Thyroid gland (tissue), 4 donors: Measurements from ENCODE around the gene LCE1A. TPM values are rescaled to one million over a fixed set of nuclear protein-coding genes. Genes with fewer than 3 reads are reported as not detected.

Experiments
- DNase-seq, 2 donors: peaks; one replicate each; pipeline ENCODE4 v3.0.0-alpha.2; 2019
- H3K27ac ChIP-seq, 3 donors: fragments of 200-600 bp; sonication (generic); 1 replicate in 2 of 3; 2 replicates in 1 of 3; pipeline ENCODE4 v1.5.1; 2016 to 2019; ENCODE audit warnings: mild to moderate bottlenecking in 1 of 3, moderate library complexity in 1 of 3
- H3K27me3 ChIP-seq: fragments of 200-600 bp; sonication (generic); one replicate; pipeline ENCODE4 v1.5.1; 2019
- H3K36me3 ChIP-seq, 2 donors: fragments of 200-600 bp; sonication (generic); one replicate each; pipeline ENCODE4 v1.5.1; 2016 to 2019
- H3K4me1 ChIP-seq, 2 donors: fragments of 200-600 bp; sonication (generic); one replicate each; pipeline ENCODE4 v1.5.1; 2017 to 2019
- H3K4me3 ChIP-seq, 3 donors: fragments of 200-600 bp; sonication (generic); replicated peaks in 1 of 3; 1 replicate in 2 of 3; 2 replicates in 1 of 3; pipeline ENCODE4 v1.5.1; 2016; ENCODE audit warnings: mild to moderate bottlenecking in 1 of 3
- H3K9me3 ChIP-seq: fragments of 200-600 bp; sonication (generic); one replicate; pipeline ENCODE4 v1.5.1; 2017
- POLR2A ChIP-seq, 2 donors: fragments of 450-650 bp; IDR thresholded peaks; one replicate each; pipeline ENCODE4 v1.6.1; 2017; ENCODE audit warnings: antibody characterized with exemption in 2 of 2, mild to moderate bottlenecking in 2 of 2, moderate library complexity in 1 of 2
- WGBS, 2 donors: methylation state at CpG; one replicate each; pipeline ENCODE4 v1.1.5; 2017; 5-methylcytosine and 5-hydroxymethylcytosine counted together
- intact Hi-C: fragments of 100-400 bp; cut with DNase I; formaldehyde crosslinking; loops from one replicate; pipeline ENCODE4 v1.15.1; 2023
- total RNA-seq, 4 donors: library from RNA; depleted of rRNA; stranded (reverse); fragments of >200 nt; gene quantifications; one replicate each; pipeline ENCODE4 v1.2.3, GENCODE V29; 2016
- TF ChIP-seq, protein P1 (sequence below), 6 experiments: fragments of 200-600 bp in 3 of 6; fragments of 450-650 bp in 3 of 6; sonication (generic) in 3 of 6; IDR thresholded peaks; one replicate each; pipeline ENCODE4 v1.5.1; 2016 to 2019; ENCODE audit warnings: antibody characterized with exemption in 6 of 6, mild to moderate bottlenecking in 2 of 6, inconsistent platforms in 1 of 6, moderate library complexity in 1 of 6

The LCE1A gene
- total RNA-seq, 4 donors from 2014 or later = not detected

DNA sequence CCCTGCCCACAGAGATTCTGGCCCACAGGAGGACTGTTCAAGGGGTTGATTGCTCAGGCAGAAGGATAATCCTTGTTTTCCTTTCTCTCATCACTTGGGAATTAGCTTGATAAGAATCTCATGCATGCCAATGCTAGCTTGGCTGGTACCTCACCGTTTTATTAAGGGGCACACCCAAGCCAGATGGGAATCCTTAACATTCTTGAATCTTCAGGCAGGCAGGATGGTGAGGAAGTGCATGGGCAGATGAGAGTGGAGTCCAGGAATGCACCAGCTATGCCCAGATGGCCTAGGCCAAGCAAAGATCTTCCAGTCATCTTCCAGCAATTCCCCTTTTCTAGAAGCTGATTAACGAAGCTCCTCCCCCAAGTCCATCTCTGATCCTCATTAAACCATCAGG is 28.4 kb downstream of the LCE1A start:
- Histone ChIP-seq H3K27ac (no peak overlapping the region), H3K4me1 (no peaks in the 10 kb centered on the region), H3K36me3 (no peaks in the 10 kb centered on the region), H3K9me3 (no peaks in the 10 kb centered on the region), H3K27me3 (no peaks in the 10 kb centered on the region), H3K4me3 (no peak overlapping the region)
- no peak for DNase-seq
- WGBS, 2 donors = 50 to 55% methylated on average over 2 of the region's 2 CpGs
- intact Hi-C loops = no loop called here
- TF ChIP-seq, protein P1, sequence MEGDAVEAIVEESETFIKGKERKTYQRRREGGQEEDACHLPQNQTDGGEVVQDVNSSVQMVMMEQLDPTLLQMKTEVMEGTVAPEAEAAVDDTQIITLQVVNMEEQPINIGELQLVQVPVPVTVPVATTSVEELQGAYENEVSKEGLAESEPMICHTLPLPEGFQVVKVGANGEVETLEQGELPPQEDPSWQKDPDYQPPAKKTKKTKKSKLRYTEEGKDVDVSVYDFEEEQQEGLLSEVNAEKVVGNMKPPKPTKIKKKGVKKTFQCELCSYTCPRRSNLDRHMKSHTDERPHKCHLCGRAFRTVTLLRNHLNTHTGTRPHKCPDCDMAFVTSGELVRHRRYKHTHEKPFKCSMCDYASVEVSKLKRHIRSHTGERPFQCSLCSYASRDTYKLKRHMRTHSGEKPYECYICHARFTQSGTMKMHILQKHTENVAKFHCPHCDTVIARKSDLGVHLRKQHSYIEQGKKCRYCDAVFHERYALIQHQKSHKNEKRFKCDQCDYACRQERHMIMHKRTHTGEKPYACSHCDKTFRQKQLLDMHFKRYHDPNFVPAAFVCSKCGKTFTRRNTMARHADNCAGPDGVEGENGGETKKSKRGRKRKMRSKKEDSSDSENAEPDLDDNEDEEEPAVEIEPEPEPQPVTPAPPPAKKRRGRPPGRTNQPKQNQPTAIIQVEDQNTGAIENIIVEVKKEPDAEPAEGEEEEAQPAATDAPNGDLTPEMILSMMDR (IDR thresholded peaks at IDR 0.05) = no peak
- no peak for TF ChIP-seq POLR2A (IDR thresholded peaks at IDR 0.05)

DNA sequence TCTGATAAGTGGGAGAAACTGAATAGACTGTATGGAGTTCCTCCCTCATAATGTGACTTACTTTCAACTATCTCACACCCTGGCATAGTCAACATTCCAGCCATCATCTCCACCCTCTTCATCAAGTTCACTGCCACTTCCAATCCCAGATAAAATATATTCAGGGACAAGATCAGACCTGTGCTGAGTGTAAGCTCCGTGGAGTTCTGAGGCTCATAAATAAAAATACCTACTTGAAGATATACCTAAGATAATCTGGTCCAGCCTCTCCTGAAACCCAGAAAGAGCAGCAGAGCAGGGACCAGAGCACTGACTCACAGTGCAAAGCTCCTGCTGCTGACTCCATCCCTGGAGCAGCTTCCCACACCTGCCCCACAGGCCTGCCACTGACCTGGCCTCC is 30.8 kb downstream of the LCE1A start:
- Histone ChIP-seq H3K4me3 (no peak overlapping the region), H3K27ac (no peak overlapping the region), H3K27me3 (no peaks in the 10 kb centered on the region), H3K4me1 (no peaks in the 10 kb centered on the region), H3K9me3 (no peaks in the 10 kb centered on the region), H3K36me3 (no peaks in the 10 kb centered on the region)
- intact Hi-C loops = no loop called here
- TF ChIP-seq POLR2A (IDR thresholded peaks at IDR 0.05) = no peak
- TF ChIP-seq, protein P1 (IDR thresholded peaks at IDR 0.05) = no peak
- no peak for DNase-seq
- 70 to 75% methylated on average over 1 of the region's 1 CpG for WGBS, 2 donors

DNA sequence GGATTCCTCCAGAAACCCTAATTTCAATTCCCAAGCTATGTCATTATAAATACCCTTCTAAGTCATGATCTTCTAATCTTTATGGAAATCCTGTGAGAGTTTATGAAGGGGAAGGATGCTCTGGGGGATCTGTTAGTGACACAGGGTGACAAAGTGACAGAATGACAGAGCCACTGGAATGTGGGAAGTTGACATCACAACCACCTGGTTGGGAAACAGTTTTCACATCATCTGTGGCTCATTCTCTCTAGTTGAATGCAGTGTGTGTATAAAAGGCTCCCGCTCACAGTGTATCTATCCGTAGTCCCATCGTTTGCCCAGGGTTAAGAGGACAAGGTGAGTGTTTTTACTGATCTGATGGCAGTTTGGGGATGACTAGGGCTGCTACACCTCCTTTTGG is 32.4 kb downstream of the LCE1A start, which contains the start of gene LCE7A:
Gene LCE7A (plus strand): TSS at position 301 of the 400 bp plus-strand sequence. CDS start 702 bp downstream, outside the sequence.
- no peaks in the 10 kb centered on the region for H3K9me3 ChIP-seq
- H3K27me3 ChIP-seq = no peaks in the 10 kb centered on the region
- no peaks in the 10 kb centered on the region for H3K4me1 ChIP-seq
- H3K36me3 ChIP-seq = no peaks in the 10 kb centered on the region
- intact Hi-C loops = no loop called here
- DNase-seq = no peak
- WGBS, 2 donors = 83 to 92% methylated on average over 3 of the region's 3 CpGs
- no peak within 1 kb of the TSS for H3K4me3 ChIP-seq
- no peak within 1 kb of the TSS for H3K27ac ChIP-seq
- TF ChIP-seq, protein P1 (IDR thresholded peaks at IDR 0.05) = no peak
- TF ChIP-seq POLR2A (IDR thresholded peaks at IDR 0.05) = no peak

DNA sequence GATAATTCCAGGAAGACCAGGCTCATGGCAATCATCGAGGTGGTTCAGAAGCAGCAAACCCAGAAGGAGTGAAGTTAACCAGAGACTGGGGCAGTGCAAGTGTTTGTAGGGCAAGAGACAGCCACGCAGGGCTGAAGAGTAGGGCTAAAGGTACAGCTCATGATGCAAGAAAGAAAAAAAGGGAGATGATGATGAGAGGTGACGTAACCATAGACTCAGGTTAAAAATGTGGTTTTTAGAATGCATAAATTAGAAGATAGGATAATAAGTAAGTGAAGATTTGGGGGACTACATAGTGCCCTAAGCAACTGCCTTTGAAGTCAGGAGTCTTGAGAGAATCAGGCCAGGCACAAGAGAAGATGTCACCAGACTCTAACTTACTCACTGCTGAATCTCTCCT is 32.9 kb downstream of the LCE1A start:
- Histone ChIP-seq H3K27me3 (no peaks in the 10 kb centered on the region), H3K4me3 (no peak overlapping the region), H3K9me3 (no peaks in the 10 kb centered on the region), H3K27ac (no peak overlapping the region), H3K4me1 (no peaks in the 10 kb centered on the region), H3K36me3 (no peaks in the 10 kb centered on the region)
- intact Hi-C loops = no loop called here
- no peak for DNase-seq
- WGBS, 2 donors = 81 to 83% methylated on average over 3 of the region's 3 CpGs
- TF ChIP-seq, protein P1 (IDR thresholded peaks at IDR 0.05) = no peak
- no peak for TF ChIP-seq POLR2A (IDR thresholded peaks at IDR 0.05)

DNA sequence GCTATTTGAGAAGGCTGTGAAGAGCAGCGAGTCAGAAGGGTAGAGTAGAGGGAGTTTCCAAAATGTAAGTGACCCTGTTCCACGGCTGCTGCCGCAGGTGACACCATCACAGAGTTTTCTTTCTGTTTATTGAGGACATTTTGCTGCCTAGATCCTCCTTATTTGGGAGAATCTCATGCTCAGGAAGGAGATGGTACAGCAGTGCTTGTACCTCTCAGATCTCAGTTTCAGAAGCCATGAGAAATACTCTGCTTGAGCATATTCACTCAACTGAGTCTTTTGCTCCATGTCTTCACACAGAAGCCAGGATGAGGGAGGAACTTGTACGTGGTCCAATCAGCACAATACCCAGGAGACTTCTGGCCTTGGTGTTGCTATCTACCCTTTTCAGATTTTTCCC is 34.1 kb downstream of the LCE1A start:
- TF ChIP-seq POLR2A (IDR thresholded peaks at IDR 0.05) = no peak
- TF ChIP-seq, protein P1 (IDR thresholded peaks at IDR 0.05) = no peak
- intact Hi-C loops = no loop called here
- Histone ChIP-seq H3K27me3 (no peaks in the 10 kb centered on the region), H3K4me3 (no peak overlapping the region), H3K36me3 (no peaks in the 10 kb centered on the region), H3K27ac (no peak overlapping the region), H3K4me1 (no peaks in the 10 kb centered on the region), H3K9me3 (no peaks in the 10 kb centered on the region)
- DNase-seq = no peak
- 83 to 89% methylated on average over 4 of the region's 4 CpGs for WGBS, 2 donors
